Measurements from ENCODE around the gene TAF6. TPM values are rescaled to one million over a fixed set of nuclear protein-coding genes. Genes with fewer than 3 reads are reported as not detected.
A peak's percentile ranks its signal among the peaks of the same experiment; 100 is the strongest.

Gene TAF6
- total RNA-seq, 2 donors from 2014 or later: 40.7 to 45.3 TPM

GRCh38 chr7:100102950-100103840 lies 16.0 kb downstream of the TAF6 start:
- H3K4me3 Mint-ChIP-seq: peak overlapping the region; percentile 81
- ATAC-seq: no peak
- no peaks in the 10 kb centered on the region for H3K36me3 Mint-ChIP-seq (ENCODE audit: low read depth)
- no peaks in the 10 kb centered on the region for H3K9me3 ChIP-seq (ENCODE audit: control insufficient read depth, low read length, poor library complexity, severe bottlenecking)
- peaks cover 34% of the 10 kb centered on the region for H3K4me1 Mint-ChIP-seq
- no peaks in the 10 kb centered on the region for H3K27me3 Mint-ChIP-seq
- H3K27ac Mint-ChIP-seq: peak overlapping the region; percentile 96
- DNase-seq: no peak

- H3K36me3 Mint-ChIP-seq (ENCODE audit: low read depth): peaks cover 2% of the 10 kb centered on the region
- H3K4me3 Mint-ChIP-seq: peak within 1 kb of the TSS; percentile 94
- H3K27ac Mint-ChIP-seq: peak within 1 kb of the TSS; percentile 96
- no peaks in the 10 kb centered on the region for H3K9me3 ChIP-seq (ENCODE audit: control insufficient read depth, low read length, poor library complexity, severe bottlenecking)
- DNase-seq (peak; percentile 90 to 92 (median 91)), ATAC-seq (peak; percentile 88)
- H3K4me1 Mint-ChIP-seq: peaks cover 38% of the 10 kb centered on the region
- no peaks in the 10 kb centered on the region for H3K27me3 Mint-ChIP-seq
These were observed 17.9 kb downstream of the TAF6 start, which contains the start of the genes AP4M1 and MCM7 for GRCh38 chr7:100101016-100101862. TSS of gene AP4M1 (plus strand) at chr7:100101643. CDS start at chr7:100101715, 72 bp downstream. TSS of gene MCM7 (minus strand) at chr7:100101397. CDS start at chr7:100101294, 103 bp downstream.

- Mint-ChIP-seq H3K27ac (peak overlapping the region; percentile 96), H3K4me1 (peaks cover 41% of the 10 kb centered on the region), H3K36me3 (ENCODE audit: low read depth) (peaks cover 4% of the 10 kb centered on the region), H3K4me3 (peak overlapping the region; percentile 94), H3K27me3 (no peaks in the 10 kb centered on the region)
- H3K9me3 ChIP-seq (ENCODE audit: control insufficient read depth, low read length, poor library complexity, severe bottlenecking): no peaks in the 10 kb centered on the region
- peak; percentile 76 to 81 (median 79) for DNase-seq
- peak; percentile 77 for ATAC-seq
These were observed 18.6 kb downstream of the TAF6 start for GRCh38 chr7:100100420-100101015.

GRCh38 chr7:100099452-100099851 lies 19.7 kb downstream of the TAF6 start:
- Mint-ChIP-seq H3K4me3 (peak overlapping the region; percentile 94), H3K27me3 (no peaks in the 10 kb centered on the region), H3K4me1 (peaks cover 41% of the 10 kb centered on the region), H3K27ac (peak overlapping the region; percentile 96), H3K36me3 (ENCODE audit: low read depth) (peaks cover 4% of the 10 kb centered on the region)
- DNase-seq: no peak
- H3K9me3 ChIP-seq (ENCODE audit: control insufficient read depth, low read length, poor library complexity, severe bottlenecking): no peaks in the 10 kb centered on the region
- ATAC-seq: no peak

- Mint-ChIP-seq H3K4me1 (peaks cover 40% of the 10 kb centered on the region), H3K36me3 (ENCODE audit: low read depth) (peaks cover 4% of the 10 kb centered on the region), H3K27me3 (no peaks in the 10 kb centered on the region), H3K27ac (peak overlapping the region; percentile 96), H3K4me3 (peak overlapping the region; percentile 94)
- ATAC-seq: no peak
- DNase-seq: no peak
- no peaks in the 10 kb centered on the region for H3K9me3 ChIP-seq (ENCODE audit: control insufficient read depth, low read length, poor library complexity, severe bottlenecking)
These were observed 20.2 kb downstream of the TAF6 start for GRCh38 chr7:100098913-100099312.

- Mint-ChIP-seq H3K36me3 (ENCODE audit: low read depth) (peaks cover 9% of the 10 kb centered on the region), H3K4me1 (peaks cover 30% of the 10 kb centered on the region), H3K27ac (peak overlapping the region; percentile 32), H3K4me3 (no peak overlapping the region), H3K27me3 (no peaks in the 10 kb centered on the region)
- H3K9me3 ChIP-seq (ENCODE audit: control insufficient read depth, low read length, poor library complexity, severe bottlenecking): no peaks in the 10 kb centered on the region
- no peak for ATAC-seq
- DNase-seq: no peak
These were observed 23.5 kb downstream of the TAF6 start for GRCh38 chr7:100095704-100096103.

- Mint-ChIP-seq H3K27ac (peak overlapping the region; percentile 80), H3K27me3 (no peaks in the 10 kb centered on the region), H3K4me3 (no peak overlapping the region), H3K36me3 (ENCODE audit: low read depth) (peaks cover 9% of the 10 kb centered on the region), H3K4me1 (peaks cover 28% of the 10 kb centered on the region)
- H3K9me3 ChIP-seq (ENCODE audit: control insufficient read depth, low read length, poor library complexity, severe bottlenecking): no peaks in the 10 kb centered on the region
- ATAC-seq (no peak), DNase-seq (no peak)
These were observed 23.9 kb downstream of the TAF6 start for GRCh38 chr7:100095289-100095688.

GRCh38 chr7:100093925-100094486 lies 25.2 kb downstream of the TAF6 start:
- no peak overlapping the region for H3K4me3 Mint-ChIP-seq
- no peak for ATAC-seq
- peaks cover 23% of the 10 kb centered on the region for H3K4me1 Mint-ChIP-seq
- no peak for DNase-seq
- no peaks in the 10 kb centered on the region for H3K9me3 ChIP-seq (ENCODE audit: control insufficient read depth, low read length, poor library complexity, severe bottlenecking)
- H3K36me3 Mint-ChIP-seq (ENCODE audit: low read depth): peaks cover 12% of the 10 kb centered on the region
- no peaks in the 10 kb centered on the region for H3K27me3 Mint-ChIP-seq
- H3K27ac Mint-ChIP-seq: peak overlapping the region; percentile 91

- Mint-ChIP-seq H3K4me1 (peaks cover 18% of the 10 kb centered on the region), H3K27ac (peak overlapping the region; percentile 91), H3K36me3 (ENCODE audit: low read depth) (peaks cover 12% of the 10 kb centered on the region), H3K27me3 (no peaks in the 10 kb centered on the region), H3K4me3 (no peak overlapping the region)
- DNase-seq (no peak), ATAC-seq (no peak)
- H3K9me3 ChIP-seq (ENCODE audit: control insufficient read depth, low read length, poor library complexity, severe bottlenecking): no peaks in the 10 kb centered on the region
These were observed 25.7 kb downstream of the TAF6 start for GRCh38 chr7:100093498-100093897.

GRCh38 chr7:100093054-100093453 lies 26.1 kb downstream of the TAF6 start:
- DNase-seq (no peak), ATAC-seq (no peak)
- H3K36me3 Mint-ChIP-seq (ENCODE audit: low read depth): peaks cover 11% of the 10 kb centered on the region
- no peaks in the 10 kb centered on the region for H3K9me3 ChIP-seq (ENCODE audit: control insufficient read depth, low read length, poor library complexity, severe bottlenecking)
- H3K27me3 Mint-ChIP-seq: no peaks in the 10 kb centered on the region
- peak overlapping the region; percentile 91 for H3K27ac Mint-ChIP-seq
- H3K4me3 Mint-ChIP-seq: no peak overlapping the region
- peaks cover 17% of the 10 kb centered on the region for H3K4me1 Mint-ChIP-seq

GRCh38 chr7:100091411-100092181 lies 27.6 kb downstream of the TAF6 start:
- H3K27me3 Mint-ChIP-seq: no peaks in the 10 kb centered on the region
- no peaks in the 10 kb centered on the region for H3K9me3 ChIP-seq (ENCODE audit: control insufficient read depth, low read length, poor library complexity, severe bottlenecking)
- H3K27ac Mint-ChIP-seq: peak overlapping the region; percentile 72
- DNase-seq: no peak
- peak overlapping the region; percentile 31 for H3K4me3 Mint-ChIP-seq
- peaks cover 10% of the 10 kb centered on the region for H3K36me3 Mint-ChIP-seq (ENCODE audit: low read depth)
- peaks cover 14% of the 10 kb centered on the region for H3K4me1 Mint-ChIP-seq
- no peak for ATAC-seq
